Suprapubic skin (tissue), 3 donors: ENCODE results near the gene ARF4.

ENCODE experiments used
- CTCF ChIP-seq, 2 donors: fragments of 200-600 bp in 1 of 2; fragments of 450-650 bp in 1 of 2; sonication (generic) in 1 of 2; IDR thresholded peaks; one replicate each; pipeline ENCODE4 v1.5.1; 2016 to 2019; ENCODE audit warnings: antibody characterized with exemption in 2 of 2, mild to moderate bottlenecking in 1 of 2, moderate library complexity in 1 of 2
- EP300 ChIP-seq: sonication (generic); formaldehyde crosslinking; IDR thresholded peaks from one replicate; pipeline ENCODE4 v1.6.1; 2017; ENCODE audit warnings: antibody characterized with exemption
- POLR2A ChIP-seq, 2 donors: fragments of 450-650 bp; IDR thresholded peaks; one replicate each; pipeline ENCODE4 v1.6.1; 2017; ENCODE audit warnings: antibody characterized with exemption in 2 of 2, mild to moderate bottlenecking in 2 of 2, moderate library complexity in 2 of 2

GRCh38 chr3:57627976-57628375, 30.8 kb upstream of the ARF4 start:
- TF ChIP-seq CTCF (IDR thresholded peaks at IDR 0.05) (no peak), POLR2A (IDR thresholded peaks at IDR 0.05) (no peak), EP300 (no peak)
